LNCaP clone FGC (cell line): ENCODE measurements around the gene MYL3.

Experiments
- DNase-seq: peaks from one replicate; pipeline ENCODE4 v3.0.0-alpha.2; 2011; ENCODE audit warnings: low read depth
- H3K4me3 ChIP-seq: 2 replicates; pipeline ENCODE4 v1.5.1; 2011; ENCODE audit warnings: mild to moderate bottlenecking, low read depth, low read length, control low read depth
- CTCF ChIP-seq: IDR thresholded peaks from 2 replicates; pipeline ENCODE4 v1.5.1; 2012; ENCODE audit warnings: mild to moderate bottlenecking; ENCODE audit not compliant: control insufficient read depth, insufficient read depth; ENCODE audit errors: extremely low read depth

Gene MYL3

GRCh38 chr3:46877406-46878125 lies 14.3 kb upstream of the MYL3 start, which contains the start of gene PTH1R:
TSS of gene PTH1R (plus strand) at chr3:46877721. CDS start at chr3:46883560, 5,839 bp downstream.
- no peak for DNase-seq
- H3K4me3 ChIP-seq: no peak within 1 kb of the TSS

GRCh38 chr3:46876313-46877300 lies 13.4 kb upstream of the MYL3 start:
- DNase-seq: no peak
- no peak for TF ChIP-seq CTCF

More at GRCh38 chr3:46877406-46878125, 14.3 kb upstream of the MYL3 start, which contains the start of gene PTH1R:
- no peak for TF ChIP-seq CTCF

GRCh38 chr3:46875560-46875959 lies 12.3 kb upstream of the MYL3 start:
- DNase-seq: no peak
- TF ChIP-seq CTCF: no peak
- no peak overlapping the region for H3K4me3 ChIP-seq

More at GRCh38 chr3:46876313-46877300, 13.4 kb upstream of the MYL3 start:
- H3K4me3 ChIP-seq: no peak overlapping the region

GRCh38 chr3:46874430-46874829 lies 11.2 kb upstream of the MYL3 start:
- DNase-seq: no peak
- no peak overlapping the region for H3K4me3 ChIP-seq
- no peak for TF ChIP-seq CTCF

DNA sequence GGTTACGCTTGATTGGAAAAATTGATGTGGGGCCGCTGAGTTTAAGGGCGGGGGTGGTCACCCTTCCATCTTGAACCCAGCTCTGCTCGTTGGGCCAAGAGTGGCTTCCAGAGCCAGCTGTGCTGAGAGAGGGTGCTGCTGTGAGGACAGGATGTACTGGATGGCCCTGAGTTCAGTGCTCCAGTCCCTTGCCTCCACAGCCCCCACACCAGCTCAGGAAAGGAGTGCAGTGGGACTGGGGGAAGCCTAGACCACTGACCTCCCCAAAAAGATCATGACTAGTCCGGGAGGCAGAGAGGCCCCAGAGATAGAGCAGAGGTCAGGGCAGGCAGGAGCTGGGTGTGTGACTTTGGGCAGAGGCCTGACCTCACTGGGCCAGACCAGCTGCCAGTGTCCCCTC lies 10.3 kb upstream of the MYL3 start:
- TF ChIP-seq CTCF: no peak
- H3K4me3 ChIP-seq: no peak overlapping the region
- no peak for DNase-seq

GRCh38 chr3:46871222-46871621 lies 8.0 kb upstream of the MYL3 start:
- no peak overlapping the region for H3K4me3 ChIP-seq
- no peak for TF ChIP-seq CTCF
- no peak for DNase-seq
